ENCODE results near the gene GNAQ.

The GNAQ gene

DNA sequence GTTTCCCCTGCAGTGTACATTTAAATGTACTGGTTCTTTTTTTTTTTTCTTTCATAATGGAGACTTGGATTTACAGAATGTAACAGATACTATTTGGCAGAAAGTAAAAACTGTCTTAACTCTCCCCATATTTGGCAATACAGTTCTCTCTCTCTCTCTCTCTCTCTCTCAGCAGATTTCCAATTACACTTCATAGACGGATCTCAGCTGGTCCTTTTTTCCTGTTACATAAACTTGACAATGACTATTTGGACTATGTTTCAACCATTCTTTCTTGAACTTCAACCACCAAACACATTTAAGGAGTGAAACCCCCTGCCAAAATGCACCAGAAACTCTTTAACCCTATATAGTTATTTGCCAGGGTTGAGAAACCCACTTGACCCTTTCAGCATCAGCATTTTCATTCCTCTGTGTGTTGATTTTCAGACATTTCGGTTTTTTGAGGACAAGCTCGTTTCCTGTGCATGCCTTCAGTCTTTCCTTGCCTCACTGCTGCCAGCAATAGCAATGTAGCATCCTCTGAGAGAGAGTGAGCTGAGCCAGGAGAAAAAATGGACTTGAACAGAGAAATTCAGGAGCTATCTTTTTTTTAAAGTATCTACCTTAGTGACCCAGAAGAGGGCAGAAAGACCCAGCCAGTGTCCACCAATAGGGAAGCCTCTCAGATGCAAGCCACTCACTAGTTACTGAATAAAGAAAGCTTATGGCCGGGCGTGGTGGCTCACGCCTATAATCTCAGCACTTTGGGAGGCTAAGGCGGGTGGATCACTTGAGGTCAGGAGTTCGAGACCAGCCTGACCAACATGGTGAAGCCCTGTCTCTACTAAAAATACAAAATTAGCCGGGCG, 357.4 kb downstream of the GNAQ start:
- DNase-seq, result no peak

GRCh38 chr9:77672183-77672582, 359.4 kb downstream of the GNAQ start:
- DNase-seq, result no peak

DNA sequence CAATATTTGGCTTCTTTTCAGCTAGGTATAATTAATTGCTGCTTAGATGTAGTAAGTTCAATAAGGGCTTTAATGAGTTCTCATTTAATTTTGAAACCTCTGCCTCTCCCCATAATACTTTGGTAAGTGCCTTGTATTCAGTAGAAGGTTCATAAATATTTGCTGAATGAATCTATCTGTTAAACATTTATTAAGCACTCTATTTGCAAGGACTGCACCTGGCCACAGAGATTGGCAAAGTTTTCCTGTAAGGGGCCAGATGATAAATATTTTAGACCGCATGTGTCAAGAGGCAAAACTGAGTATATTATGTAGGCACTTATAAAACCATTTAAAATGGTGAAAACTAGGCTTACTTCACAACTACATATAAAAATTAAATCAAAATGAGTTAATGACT, 364.5 kb downstream of the GNAQ start:
- DNase-seq, result no peak

Data from inflammatory macrophage treated with lipopolysaccharide for 1 hour (primary cell).